ENCODE data around the gene CUL2.
"Not testable (repeated sequence)": the region's sequence is repeated elsewhere in the genome, so short reads cannot be mapped to it uniquely, and the experiment has no call there.

The CUL2 gene

DNA sequence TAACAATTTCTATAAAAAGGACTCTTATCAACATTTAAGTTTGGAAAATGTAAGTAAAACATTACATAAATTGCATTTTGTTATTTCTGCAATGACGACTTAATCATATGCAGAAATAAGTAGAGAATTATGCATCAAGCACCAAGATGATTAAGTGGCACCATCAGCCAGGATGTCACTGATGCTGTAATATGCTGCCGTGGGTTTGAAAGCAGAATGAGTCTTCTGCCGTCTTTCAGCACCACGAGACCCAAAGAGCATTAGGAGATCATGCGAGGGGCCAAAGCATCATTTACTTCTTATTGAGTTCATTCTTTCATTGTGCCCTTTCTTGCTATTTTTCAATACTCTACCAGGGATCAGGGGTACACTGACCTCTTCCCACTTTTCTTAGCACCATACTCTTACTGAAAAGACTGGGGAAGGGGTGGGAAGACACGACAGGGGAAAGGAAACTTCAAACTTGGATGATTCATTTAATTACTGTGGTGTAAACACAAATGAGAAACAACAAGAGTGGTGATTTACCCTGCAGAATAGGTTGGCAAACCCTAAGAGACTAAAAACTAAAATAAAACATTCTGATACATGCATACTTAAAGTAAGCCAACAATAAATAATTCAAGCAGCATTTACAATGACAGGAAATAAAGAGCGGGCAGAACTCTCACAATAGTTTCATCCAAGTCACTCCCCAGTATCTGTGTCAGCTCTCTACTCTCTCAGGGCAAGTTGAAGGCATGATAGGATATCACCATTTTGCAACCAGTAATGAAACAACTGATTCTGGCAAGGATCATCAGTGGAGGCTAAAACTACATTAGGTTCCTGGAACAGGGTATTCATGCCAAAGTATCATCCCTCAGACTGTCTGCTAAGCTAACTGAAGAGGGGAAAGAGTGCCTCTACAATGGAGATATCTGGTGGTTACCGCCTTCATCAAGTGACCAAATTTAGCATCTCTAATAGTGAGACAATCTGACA is 70.8 kb downstream of the CUL2 start:
- no peak for ATAC-seq
- DNase-seq = no peak

DNA sequence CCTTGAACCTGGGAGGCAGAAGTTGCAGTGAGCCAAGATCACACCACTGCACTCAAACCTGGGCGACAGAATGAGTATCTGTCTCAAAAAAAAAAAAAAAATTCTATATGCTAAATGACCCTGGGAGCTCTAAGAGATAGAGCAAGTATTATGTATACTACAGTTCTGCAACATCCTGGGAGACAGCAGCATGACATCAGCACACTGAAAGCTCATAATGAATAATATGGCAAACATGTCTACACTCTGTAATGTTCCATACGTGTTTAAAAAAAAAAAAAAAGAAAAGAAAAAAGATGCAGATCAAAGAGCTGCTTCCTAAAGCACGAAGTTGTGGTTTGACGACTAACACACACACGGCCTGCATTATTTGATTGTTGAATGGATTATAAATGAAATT is 72.5 kb downstream of the CUL2 start:
- ATAC-seq (no peak), DNase-seq (no peak)

DNA sequence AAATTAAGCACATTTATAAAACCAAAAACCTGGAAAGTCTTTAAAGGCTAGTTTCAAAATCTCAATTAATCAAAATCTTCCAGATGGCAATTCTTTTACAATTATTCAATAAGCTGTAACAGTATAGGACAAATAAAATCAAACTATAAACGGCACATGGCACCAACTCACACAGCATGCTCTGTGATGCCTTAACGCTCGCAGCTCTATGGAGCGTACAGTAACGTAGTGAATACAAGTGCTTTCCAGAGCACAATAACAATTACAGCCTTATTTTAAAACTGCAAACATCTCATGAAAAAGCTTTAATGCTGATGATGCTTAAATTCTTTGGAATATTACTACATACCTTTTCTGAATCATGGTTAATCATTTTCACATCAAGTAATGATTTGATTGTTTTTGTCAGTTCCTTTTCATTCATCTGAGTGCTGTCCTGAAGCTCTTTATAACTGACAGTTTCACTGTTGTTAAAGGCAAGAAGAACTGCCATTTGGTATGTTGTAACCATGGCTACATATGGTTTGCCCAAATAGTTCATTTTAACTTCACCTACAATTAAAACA is 74.2 kb downstream of the CUL2 start:
- ATAC-seq = no peak
- DNase-seq = no peak

DNA sequence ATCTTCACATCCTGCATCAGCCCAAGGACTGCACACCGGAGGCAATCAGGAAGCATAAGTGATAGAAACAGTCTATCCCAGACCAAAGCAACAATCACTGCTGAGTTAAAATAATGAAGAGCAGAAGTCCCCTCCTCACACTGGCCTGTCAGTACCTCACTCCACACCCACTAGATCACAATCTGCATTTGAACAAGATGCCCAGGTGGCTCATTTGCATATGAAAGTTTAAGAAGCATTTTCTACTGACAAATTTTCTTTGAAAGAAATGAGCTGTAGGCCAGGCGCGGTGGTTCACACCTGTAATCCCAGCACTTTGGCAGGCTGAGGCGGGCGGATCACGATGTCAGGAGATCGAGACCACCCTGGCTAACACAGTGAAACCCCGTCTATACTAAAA is 77.4 kb downstream of the CUL2 start:
- ATAC-seq = no peak

DNA sequence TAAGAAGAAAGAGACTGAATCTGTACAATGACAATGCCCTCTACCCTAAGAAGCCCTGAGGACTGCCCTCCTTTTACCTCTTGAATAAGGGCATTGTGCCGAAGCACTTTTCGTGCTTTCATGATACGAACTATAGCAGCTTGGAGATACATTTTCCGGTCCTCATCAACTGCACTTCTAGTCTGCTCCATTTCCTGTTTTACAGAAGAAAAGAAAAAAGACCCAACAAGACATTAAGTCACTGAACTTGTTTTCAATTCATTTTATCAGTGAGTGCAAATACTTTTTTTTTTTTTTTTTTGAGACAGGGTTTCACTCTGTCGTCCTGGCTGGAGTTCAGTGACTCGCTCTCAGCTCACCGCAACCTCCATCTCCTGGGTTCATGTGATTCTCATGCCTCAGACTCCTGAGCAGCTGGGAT is 78.4 kb downstream of the CUL2 start:
- no peak for DNase-seq
- no peak for ATAC-seq

More for the DNA sequence above, 77.4 kb downstream of the CUL2 start:
- DNase-seq = no peak

DNA sequence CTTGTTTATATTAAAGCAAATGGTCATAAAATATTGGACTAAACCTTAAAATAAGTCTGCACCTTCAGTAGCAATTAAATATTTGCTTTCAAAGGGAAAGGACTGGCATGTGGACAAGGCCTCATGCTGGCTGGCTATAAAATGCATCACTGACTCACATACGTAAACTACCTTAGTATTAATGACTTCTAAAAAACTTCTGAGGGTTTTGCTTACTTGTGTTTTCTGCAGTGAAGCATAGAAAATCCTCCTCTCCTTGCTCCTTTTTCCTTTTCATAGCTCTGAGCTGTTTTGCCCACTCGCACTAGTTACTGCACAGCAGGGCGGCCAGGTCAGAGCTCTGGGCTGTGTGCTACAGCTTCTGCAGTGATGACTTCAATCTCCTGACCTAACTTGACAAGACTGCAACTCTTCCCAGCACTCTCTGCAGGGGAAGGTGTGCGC is 82.3 kb downstream of the CUL2 start:
- ATAC-seq = no peak
- no peak for DNase-seq

DNA sequence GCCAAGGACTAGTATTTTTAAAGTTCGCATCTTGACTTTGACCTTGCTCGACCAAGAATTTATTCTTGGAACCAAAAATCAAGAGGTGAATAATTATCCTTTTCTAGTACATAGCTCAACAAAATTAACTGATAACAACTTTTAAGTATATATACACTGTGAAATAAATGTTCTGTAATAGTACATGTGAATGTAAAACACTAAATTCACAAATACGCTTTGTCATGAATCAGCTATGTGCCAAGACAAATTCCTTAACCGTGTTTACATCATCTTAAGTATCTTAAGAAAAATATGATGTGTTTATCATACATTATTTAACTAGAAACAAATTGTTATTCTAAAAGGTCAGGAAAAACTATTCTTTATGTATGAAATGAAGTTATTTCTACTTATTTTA is 83.3 kb downstream of the CUL2 start:
- DNase-seq = no peak

DNA sequence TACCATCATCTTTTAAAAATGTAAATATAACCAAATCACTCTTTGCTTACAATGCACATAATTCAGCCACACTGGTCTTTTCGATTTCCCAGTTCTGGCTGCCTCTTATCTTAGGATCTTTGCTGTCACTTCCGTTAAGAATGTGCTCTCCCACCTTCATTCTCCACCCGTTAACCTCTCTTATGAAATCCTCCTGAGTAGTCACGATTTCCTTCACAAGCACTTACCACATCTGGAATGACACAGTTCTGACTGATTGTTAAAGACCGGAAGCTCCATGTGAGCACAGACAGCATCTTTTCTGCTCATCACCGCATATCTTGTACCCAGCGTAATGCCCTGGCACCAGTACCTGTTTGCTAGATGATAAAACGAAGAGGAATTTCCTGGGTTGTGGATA is 84.3 kb downstream of the CUL2 start:
- no peak for DNase-seq
- ATAC-seq = no peak

More for the DNA sequence above, 83.3 kb downstream of the CUL2 start:
- no peak for ATAC-seq

DNA sequence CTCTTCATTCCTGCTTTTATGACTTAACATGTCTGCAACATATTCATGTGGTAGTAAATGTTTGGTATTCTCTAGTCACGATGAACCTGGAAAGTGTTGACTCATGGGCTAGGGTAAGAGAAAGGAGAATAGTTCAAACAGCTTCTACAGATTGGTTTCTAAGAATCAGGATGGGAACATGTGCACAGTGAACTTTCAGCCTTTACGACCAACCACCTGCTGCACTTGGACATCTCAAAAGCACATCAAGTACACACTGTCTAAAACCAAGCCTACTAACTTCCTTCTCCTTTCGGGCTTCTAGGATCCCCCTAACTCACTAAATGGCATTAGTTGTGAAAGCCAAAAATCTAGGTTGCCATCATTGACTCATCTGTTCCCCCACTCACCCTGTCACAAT is 85.5 kb downstream of the CUL2 start:
- no peak for DNase-seq
- ATAC-seq = no peak

DNA sequence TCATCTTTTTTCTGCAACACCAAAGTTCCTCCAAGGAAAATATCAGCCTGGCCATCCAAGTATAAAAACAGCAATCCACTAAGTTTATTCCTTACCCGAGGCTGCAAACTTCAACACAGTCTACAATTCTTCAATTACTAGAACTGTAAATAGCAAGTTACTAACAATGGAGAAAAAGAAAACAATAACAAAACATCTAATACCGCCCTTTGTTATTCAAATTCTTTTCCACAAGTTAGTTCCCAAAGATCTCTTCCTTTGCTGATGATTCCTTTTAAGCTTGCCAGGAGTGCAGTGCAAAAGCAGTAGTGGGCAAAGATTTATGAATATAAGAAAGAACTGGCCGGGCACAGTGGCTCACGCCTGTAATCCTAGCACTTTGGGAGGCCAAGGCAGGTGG is 86.2 kb downstream of the CUL2 start:
- ATAC-seq = no peak
- no peak for DNase-seq

DNA sequence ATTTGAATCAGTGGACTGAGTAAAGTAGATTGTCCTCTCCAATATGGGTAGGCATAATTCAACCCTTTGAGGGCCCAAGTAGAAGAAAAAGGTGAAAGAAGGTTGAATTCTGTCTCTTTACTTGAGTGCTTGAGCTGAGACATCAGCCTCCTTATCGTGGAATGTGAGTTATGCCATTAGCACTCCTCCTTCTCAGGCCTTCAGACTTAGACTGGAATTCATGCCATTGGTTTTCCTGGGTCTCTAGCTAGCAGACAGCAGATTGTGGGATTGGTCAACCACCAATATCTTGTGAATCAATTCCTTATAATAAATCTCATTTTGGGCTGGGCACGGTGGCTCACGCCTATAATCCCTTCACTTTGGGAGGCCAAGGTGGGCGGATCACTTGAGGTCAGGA is 89.2 kb downstream of the CUL2 start:
- DNase-seq (no peak), ATAC-seq (no peak)

DNA sequence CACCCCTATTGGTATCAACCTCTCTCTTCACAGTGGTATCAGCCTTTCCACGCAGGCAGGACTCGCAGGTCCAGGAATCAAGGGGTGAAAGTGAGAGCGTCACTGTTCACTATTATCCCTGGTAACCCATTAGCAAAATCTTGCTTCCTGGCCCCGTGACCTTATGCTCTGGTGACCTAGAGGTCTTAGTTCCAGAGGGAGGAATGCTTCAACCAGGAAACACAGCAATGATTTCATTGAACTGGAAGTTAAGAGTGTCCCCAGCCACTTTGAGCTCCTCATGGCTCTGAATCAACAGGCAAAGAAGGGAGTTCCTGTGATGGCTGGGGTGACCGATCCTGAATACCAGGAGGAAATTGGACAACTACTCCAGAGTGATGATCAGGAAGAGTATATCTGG is 90.6 kb downstream of the CUL2 start:
- no peak for DNase-seq
- ATAC-seq = no peak

DNA sequence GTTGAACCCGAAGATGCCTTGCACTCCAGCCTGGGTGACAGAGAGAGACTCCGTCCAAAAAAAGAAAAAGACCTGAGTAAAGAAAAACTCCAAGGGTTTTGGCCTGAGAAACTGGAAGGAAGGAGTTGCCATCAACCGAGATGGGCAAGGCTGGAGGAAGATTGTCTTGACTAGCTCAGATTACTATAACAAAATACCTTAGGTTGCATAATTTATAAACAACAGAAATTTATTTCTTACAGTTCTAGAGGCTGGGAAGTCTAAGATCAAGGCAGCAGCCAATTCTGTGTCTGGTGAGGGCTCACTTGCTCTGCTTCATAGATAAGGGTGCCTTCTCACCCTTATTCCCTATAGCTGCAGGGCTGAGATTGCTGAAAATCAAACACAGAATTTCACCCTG is 91.2 kb downstream of the CUL2 start:
- DNase-seq = no peak
- no peak for ATAC-seq

DNA sequence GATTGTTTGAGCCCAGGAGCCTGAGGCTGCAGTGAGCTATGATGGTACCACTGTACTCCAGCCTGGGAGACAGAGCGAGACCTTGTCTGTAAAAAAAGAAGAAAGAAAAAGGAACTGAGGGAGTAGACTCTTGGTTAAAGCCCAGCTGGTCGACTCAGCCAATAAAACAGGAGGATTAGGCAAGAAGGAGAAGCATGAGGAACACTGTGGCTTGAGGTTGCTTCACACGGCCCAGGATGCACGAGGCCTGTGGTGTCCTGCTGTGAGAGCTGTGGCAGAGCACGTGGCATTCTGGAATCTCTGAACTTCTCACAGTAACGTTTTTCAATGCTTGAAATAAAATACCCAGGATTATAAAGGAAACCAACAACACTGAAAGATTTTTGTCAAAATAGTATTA is 93.3 kb downstream of the CUL2 start:
- ATAC-seq = no peak
- DNase-seq = no peak

DNA sequence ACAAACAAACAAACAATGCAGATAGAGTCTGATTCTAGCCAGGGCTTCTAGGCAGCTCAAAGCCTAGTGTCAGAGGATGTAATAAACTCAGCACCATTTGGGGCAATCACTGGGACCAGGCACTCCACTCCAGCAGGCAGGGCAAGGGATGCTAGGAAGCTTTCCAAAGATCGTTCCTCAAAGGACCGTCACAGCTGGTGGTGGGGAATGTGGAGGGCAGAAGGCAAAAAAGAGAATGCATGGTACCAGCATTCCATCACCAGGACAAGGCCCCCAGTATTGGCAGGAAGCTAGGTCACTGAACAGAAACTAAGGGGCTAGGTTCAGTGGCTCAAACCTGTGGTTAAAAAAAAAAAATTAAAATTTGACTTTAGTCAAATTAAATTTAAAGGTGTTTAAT is 94.2 kb downstream of the CUL2 start:
- DNase-seq (no peak), ATAC-seq (no peak)

DNA sequence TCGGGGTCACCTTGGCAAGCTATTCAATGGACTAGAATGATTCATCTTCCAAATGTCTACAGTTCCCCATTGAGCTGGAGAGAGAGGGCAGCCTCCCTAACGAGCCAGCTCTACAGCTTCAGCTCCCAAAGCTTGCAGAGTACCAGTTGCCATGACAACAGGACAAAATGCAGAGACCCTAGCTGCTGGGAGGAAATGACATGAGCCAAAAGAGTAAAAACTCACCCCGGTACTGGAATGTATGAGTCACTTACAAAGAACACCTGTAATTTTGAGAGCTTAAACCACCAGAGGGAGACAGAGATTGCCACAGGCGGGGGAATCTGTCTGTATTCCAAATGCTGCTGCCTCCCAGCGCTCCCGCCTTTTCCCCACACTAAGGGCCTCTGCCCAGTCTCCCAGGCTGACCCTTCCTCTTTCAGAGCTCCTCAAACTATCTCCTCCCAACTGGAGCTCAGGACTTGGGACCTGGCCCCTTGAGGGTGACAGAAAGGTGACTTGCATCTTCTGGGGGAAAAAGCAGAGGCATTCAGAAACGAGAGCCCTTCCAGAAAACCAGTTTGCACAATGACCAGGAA is 95.5 kb downstream of the CUL2 start:
- ATAC-seq = peak; percentile 78
- DNase-seq = peak; percentile 38

DNA sequence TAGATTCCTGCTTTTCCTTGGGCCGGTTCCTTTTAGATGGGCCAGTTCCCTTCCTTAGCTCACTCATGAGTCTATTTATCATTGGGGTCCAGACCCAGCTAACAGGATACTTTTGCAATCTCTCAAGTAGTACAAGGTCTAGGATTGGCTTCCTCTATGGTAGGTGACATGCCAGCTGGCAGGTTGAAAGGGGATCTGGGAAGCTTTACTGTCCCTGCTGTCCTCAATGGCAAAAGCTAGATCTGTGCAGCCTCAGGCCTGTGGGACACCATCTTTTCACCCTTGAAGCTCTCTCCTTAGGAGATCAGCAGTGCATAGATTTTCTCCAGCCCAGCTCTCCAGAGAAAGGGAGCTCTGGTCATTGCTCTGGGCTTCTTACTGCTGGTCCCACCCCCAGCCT is 96.4 kb downstream of the CUL2 start:
- no peak for ATAC-seq
- no peak for DNase-seq

DNA sequence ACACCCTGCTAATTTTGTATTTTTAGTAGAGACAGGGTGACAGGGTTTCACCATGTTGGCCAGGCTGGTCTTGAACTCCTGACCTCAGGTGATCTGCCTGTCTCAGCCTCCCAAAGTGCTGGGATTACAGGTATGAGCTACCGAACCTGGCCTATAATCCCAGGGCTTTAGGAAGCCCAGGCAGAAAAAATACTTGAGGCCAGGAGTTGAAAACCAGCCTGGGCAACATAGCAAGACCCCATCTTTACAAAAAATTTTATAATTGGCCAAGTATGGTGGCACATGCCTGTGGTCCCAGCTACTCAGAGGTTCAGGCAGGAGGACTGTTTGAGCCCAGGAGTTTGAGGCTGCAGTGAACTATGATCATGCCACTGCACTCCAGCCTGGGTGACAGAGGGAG is 99.0 kb downstream of the CUL2 start:
- DNase-seq, ATAC-seq: not testable (repeated sequence)

DNA sequence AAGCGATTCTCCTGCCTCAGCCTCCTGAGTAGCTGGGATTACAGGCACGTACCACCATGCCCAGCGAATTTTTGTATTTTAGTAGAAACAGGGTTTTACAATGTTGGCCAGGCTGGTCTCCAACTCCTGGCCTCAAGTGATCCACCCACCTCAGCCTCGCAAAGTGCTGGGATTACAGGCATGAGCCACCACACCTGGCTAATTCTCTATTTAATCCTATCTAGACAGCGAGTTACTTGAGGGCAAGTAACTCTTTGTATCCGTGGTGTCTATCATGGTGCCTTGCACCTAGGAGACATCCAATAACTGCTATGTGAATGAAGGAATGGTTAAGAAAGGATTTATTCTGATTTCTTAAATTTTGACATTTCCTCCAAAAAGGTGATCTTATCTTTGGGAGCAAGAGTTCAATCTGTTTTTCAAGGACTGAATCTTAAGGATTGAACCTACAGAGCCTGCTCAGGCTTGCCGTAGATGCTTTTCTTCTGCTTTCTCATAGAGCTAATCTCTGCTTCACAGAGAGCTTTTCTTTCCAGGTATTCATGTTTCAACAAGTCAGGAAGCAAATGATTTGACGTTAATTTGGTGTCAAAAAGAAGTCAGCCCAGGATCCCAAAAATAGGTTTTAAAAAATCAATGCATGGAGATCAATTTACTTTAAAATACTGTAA is 101.6 kb downstream of the CUL2 start:
- ATAC-seq = no peak
- no peak for DNase-seq

DNA sequence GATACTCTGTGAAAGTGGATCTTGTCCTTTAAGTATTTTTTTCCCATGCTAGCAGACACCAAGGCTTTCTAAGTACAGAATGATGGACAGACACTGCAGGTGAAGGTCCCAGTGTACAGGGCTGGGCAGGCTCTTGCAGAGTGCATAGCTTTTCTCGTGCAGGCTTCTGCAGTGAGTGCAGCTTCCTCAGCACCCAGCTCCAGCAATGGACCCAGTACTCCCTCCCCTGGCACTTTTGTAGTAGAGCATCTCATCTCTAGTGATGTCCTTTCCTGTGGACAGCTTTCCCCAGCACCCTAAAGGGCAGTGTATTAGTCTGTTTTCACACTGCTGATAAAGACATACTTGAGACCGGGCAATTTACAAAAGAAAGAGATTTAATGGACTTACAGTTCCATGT is 104.3 kb downstream of the CUL2 start:
- ATAC-seq (no peak), DNase-seq (no peak)

DNA sequence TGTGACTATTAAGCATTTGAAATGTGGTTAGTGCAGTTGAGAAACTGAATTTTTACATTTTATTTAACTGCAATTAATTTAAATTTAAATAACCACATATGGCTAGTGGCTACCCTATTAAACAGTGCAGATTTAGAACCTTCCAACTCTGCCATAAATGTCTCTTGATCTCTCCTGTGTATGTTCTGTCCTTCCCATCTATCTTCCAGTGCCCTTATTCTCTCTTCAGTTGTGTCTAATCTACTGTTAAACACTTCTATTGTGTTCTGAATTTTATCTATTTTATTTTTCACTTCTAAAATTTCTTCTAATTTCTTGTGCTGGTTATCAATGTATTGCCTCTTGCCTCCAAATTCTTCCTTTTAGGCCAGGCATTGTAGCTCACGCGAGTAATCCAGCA is 105.0 kb downstream of the CUL2 start:
- DNase-seq (no peak), ATAC-seq (no peak)

DNA sequence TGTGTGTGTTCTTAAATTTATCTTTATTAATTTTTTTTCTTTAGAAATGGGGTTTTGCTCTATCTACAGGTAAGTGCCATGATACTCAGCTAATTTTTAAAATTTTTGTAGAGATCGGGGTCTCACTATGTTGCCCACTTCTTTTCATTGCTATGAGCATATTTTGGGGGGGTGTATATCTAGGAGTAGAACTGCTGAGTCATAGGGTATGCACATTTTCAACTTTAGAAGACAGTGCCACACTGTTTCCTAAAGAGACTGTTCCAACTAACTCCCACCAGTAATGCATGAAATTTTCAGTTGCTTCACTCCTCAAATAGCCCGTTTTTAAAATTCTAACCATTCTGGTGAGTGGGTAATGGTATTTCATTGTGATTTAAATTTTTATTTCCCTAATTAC is 108.3 kb downstream of the CUL2 start:
- no peak for ATAC-seq
- DNase-seq = no peak

DNA sequence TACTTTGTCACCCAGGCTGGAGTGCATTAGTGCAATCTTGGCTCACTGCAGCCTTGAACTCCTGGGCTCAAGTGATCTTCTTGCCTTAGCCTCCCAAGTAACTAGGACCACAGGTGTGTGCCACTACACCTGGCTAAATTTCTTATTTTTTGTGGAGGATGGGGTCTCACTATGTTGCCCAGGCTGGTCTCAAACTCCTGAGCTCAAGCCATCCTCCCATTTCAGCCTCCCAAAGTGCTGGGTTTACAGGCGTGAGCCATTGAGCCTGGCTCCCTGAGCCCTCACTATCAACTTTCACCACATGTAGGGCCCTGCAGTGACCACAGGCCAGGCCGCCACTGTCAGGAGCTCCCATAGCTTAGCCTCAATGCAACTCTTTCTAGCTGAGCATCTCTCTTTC is 110.2 kb downstream of the CUL2 start:
- ATAC-seq = no peak
- DNase-seq = no peak
